Breast epithelium (tissue), 3 donors: ENCODE results near the gene EPG5.

Experiments
- POLR2A ChIP-seq: fragments of 450-650 bp; IDR thresholded peaks from one replicate; pipeline ENCODE4 v1.6.1; 2016; ENCODE audit warnings: antibody characterized with exemption, mild to moderate bottlenecking, moderate library complexity
- TF ChIP-seq, protein P1 (sequence below), 3 donors: fragments of 450-650 bp; IDR thresholded peaks; one replicate each; pipeline ENCODE4 v1.5.1; 2016 to 2017; ENCODE audit warnings: antibody characterized with exemption in 3 of 3, mild to moderate bottlenecking in 3 of 3, moderate library complexity in 3 of 3

DNA sequence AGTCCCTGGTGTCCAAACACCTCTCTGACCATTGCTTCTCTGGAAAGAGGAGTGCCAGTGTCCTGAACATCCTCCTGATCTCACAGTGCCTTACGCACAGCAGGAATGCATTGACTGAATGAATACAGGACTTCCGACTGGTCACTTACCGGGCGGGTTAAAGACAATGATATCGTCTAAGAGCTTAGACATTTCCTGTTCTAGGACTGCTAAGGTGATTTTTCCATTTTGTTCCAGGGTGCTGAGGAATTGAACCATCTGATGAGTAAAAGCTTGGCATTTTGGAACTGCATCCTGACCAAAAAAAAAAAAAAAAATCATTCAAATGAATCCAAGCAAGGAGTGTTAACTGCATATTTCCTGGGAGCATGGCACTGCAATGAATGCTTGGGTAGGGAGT, 101.7 kb downstream of the EPG5 start:
- TF ChIP-seq, protein P1, sequence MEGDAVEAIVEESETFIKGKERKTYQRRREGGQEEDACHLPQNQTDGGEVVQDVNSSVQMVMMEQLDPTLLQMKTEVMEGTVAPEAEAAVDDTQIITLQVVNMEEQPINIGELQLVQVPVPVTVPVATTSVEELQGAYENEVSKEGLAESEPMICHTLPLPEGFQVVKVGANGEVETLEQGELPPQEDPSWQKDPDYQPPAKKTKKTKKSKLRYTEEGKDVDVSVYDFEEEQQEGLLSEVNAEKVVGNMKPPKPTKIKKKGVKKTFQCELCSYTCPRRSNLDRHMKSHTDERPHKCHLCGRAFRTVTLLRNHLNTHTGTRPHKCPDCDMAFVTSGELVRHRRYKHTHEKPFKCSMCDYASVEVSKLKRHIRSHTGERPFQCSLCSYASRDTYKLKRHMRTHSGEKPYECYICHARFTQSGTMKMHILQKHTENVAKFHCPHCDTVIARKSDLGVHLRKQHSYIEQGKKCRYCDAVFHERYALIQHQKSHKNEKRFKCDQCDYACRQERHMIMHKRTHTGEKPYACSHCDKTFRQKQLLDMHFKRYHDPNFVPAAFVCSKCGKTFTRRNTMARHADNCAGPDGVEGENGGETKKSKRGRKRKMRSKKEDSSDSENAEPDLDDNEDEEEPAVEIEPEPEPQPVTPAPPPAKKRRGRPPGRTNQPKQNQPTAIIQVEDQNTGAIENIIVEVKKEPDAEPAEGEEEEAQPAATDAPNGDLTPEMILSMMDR (IDR thresholded peaks at IDR 0.05), result no peak
- no peak for TF ChIP-seq POLR2A
